Activated CD4-positive, alpha-beta T cell treated with anti-CD3 and anti-CD28 coated beads for 48 hours (primary cell): ENCODE measurements around the gene ZDHHC5.

ENCODE experiments used
- DNase-seq: peaks from one replicate; pipeline ENCODE4 v3.0.0-alpha.2; 2020

ZDHHC5 gene, protein sequence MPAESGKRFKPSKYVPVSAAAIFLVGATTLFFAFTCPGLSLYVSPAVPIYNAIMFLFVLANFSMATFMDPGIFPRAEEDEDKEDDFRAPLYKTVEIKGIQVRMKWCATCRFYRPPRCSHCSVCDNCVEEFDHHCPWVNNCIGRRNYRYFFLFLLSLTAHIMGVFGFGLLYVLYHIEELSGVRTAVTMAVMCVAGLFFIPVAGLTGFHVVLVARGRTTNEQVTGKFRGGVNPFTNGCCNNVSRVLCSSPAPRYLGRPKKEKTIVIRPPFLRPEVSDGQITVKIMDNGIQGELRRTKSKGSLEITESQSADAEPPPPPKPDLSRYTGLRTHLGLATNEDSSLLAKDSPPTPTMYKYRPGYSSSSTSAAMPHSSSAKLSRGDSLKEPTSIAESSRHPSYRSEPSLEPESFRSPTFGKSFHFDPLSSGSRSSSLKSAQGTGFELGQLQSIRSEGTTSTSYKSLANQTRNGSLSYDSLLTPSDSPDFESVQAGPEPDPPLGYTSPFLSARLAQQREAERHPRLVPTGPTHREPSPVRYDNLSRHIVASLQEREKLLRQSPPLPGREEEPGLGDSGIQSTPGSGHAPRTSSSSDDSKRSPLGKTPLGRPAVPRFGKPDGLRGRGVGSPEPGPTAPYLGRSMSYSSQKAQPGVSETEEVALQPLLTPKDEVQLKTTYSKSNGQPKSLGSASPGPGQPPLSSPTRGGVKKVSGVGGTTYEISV

DNA sequence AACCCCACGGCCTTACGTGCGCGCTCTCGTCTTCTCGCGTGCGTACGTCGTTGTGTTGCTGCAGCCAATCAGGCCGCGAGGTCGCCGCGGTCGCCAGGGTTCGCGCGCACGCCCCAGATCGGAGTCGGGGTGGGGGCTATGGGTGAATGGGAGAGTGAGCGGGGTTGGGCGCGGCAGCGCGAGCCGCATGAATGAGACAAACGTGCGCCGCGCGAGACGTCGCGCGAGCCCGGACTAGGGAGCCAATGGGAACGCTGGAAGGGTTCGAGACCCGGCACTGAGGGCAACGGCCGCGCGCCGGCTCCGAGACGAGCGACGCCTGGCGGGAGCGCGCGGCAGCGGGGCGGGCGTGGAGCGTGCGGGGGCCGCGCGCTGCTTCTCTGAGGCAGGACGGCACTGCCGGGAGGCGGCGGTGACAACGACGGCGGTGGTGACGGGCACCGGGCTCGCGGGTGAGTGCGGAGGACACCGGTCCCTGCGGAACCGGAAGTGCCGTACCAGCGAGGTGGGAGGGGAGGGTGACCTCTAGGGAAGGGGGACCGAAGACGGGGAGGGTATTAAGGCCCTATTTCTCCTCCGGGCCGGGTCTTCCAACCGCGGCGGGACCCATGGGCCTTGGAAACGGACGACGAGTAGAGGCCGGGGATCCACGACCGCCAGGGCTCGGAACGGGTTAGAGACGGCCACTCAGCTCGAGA is at the start of gene ZDHHC5:
ZDHHC5 (plus strand) TSS at position 379 of the 698 bp plus-strand sequence. CDS start 4,977 bp downstream, outside the sequence.
- DNase-seq = peak; percentile 100

DNA sequence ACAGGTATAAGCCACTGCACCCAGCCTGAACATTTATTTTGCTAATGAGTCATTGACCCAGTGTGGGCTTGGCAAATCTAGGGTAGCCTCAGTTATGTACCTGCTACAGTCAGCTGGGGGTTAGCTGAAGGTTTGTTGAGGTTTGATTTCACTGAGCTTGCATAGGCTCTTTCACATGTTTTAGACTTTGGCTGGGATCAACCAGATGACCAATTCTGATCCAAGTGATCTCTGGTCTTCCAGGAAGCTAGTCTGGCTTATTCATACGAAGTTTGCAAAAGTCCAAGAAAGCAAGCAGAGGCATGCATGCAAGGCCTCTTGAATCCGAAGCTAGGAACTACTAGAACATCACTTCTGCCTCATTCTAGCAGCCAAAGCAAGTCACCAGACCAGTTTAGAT is 49.5 kb upstream of the ZDHHC5 start:
- no peak for DNase-seq

DNA sequence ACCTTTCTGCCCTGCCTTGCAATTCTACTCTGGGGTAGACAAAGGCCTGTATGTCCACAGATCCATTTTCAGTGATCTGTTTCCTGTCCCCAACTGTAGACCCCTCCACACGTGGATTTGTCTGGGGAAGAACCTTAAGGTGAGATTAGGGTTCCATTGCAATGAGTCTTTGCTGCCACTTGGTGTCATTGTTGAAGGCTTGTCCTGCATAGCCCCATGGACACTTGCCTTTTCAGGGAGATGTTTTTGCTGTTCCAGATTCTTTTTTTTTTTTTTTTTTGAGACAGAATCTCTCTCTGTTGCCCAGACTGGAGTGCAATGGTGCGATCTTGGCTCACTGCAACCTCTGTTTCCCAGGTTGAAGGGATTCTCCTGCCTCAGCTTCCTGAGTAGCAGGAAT is 48.6 kb upstream of the ZDHHC5 start:
- DNase-seq = no peak

DNA sequence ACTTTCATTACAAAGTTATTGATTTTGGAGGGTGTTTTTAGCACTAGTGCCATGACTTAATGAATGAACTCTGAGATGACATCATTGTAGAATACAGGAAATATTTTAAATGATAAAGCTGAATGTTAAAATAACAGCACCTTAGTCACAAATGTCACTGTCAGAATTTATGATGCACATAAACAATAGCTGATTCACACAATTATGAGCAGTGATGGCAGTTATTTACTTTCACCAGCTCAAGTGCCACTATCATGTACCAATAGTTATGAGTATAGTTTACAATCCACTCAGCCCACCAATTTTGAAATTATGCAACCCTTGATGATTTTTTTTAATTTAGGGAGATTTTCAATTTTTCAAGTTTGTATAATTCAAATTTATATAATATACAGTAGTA is 47.4 kb upstream of the ZDHHC5 start:
- no peak for DNase-seq

DNA sequence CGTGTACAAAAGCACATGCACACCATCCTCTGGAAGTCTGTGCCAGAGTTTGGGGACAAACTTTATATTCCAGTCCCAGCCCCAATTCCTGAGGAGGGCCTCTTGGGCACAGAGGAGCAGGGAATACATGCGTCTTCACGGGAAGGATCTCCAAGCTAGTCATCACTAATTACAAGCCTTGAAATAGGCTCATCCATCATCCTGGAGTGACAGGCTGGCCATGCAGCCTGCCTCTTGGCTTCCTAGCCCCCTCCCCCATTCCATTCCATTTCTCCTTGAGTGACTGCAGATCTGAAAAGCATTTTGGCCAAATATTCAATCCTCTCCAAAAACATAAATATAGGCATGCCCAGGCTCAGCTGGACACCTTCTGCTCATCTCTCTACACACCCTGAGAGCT is 45.7 kb upstream of the ZDHHC5 start:
- no peak for DNase-seq

DNA sequence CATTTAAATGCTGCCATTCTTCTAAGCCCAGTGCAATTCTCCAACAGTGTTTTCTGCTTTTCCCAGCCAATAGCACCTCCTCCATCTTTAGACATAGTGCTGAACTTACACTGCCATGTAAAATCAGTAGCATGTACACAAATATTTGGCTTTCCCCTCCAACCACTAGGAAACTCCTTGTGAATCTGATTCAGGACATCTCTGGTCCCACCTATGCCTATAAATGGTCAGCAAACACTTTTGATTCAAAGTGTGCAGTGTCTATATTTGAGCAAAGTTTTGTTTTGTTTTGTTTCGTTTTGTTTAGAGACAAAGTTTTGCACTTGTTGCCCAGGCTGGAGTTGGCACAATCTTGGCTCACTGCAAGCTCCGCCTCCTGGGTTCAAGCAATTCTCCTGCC is 43.0 kb upstream of the ZDHHC5 start:
- no peak for DNase-seq

DNA sequence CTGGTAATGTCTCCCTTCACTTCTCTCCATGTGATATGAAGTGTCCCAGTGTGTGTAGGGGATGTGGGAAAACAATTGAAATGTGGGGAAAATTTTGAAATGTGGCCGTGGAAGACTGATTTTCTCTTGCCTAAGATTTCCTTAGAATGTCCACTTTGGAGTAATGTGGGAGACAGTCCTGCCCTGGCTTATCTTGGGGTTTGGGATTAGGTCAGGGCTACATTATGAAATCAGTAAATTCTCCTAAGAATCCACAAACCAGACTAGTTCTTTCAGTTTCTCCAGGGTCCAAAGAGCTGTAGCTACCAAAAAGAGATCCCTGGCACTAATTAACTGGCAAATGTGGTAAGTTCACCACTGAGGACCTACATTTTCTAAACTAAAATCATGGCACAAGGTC is 41.0 kb upstream of the ZDHHC5 start:
- no peak for DNase-seq

DNA sequence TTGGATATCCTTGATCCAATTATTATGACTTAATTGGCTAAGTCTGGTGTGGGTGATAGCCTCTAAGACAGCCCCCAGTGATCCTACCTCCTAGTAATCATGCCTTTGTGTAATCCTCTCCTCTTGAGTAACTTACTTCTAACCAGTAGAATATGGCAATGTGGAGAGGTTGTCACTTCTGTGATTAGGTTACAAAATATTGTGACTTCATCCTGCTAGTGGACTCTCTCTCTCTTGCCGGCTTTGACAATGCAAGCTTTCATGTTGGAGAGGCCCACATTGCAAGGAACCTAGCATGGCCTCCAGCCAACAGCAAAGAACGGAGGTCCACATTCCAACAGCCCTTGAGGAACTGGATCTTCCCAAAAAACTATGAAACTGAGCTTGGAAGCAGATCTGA is 37.7 kb upstream of the ZDHHC5 start:
- no peak for DNase-seq

DNA sequence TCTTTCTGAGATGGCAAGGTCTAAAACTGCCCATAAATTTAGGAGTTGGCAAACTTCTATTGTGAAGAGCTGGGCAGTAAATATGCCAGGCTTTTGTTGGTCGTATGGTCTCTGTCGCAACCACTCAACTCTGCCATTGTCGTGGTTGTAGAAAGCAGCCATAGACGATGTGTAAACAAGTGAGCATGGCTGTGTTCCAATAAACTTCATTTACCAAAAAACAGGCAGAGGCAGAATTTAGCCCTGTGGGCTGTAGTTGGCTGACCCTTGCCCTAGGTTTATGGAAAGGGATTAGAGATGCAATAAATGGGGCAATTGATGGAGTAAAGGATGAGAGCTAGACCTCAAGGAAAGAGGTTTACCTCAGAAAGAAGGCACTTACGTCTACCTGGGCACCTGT is 35.8 kb upstream of the ZDHHC5 start:
- no peak for DNase-seq

DNA sequence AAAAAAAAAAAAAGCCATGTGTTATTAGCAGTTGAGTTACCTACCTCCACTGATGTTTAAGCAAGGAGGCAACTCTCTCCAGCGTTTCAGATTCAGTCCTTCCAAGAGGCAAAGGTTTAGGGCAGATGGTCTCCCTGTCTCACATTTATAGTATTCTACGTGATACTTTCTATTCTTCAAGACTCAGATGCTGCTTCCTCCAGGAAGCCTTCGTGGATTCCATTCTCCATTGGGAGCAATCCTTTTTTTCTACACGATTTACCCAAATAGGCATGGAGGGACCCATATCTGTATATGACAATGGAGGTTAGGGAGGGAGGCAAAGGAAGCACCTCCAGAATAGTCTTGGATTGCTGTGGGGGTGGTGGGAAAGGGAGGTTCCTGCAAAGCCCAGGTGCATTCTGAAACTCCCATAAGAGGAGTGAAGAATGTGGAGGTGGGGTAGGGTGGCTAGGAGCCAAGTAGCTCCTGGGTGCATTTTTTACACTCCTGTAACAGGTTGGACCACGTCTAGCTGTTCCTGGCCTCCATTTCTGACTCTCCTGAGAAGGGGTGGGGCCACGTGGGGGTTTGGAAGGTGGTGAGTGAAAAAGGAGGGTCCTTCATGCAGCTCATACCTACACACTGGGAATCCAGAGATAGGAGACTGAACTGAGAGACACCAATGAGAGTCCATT is 34.4 kb upstream of the ZDHHC5 start:
- no peak for DNase-seq

DNA sequence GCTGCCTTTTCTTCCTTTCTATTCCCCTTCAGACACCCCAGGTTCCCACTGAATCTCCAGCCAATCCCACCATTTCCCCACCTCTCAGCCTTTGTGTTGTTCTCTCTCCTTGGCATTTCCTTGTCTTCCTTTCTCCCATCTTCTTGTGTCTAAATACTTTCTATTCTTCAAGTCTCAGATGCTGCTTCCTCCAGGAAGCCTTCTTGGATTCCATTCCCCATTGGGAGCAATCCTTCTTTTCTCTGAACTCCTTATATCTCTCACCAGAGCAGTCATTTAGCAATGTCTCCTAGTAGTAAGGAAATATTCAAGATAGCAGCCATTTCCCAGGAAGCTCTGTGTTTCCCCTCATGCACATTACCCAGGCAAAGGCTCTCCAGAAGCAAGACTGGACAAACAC is 33.6 kb upstream of the ZDHHC5 start:
- DNase-seq = no peak

DNA sequence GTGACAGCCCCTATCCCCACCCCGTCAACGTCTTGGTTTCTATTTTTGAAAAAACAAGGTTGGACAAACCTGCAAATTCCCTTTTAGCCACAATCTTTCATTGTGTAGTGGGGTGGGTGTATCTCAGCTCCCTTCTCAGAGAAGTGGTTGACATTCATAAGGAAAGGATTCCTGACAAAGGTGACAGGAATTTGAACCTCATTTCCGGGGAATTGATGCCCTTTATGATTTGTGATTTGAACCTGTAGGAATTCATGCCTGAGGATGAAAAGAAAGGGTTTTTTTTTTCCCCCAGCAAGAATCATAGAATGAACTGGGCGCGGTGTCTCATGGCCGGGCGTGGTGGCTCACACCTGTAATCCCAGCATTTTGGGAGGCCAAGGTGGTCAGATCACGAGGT is 32.7 kb upstream of the ZDHHC5 start:
- no peak for DNase-seq

DNA sequence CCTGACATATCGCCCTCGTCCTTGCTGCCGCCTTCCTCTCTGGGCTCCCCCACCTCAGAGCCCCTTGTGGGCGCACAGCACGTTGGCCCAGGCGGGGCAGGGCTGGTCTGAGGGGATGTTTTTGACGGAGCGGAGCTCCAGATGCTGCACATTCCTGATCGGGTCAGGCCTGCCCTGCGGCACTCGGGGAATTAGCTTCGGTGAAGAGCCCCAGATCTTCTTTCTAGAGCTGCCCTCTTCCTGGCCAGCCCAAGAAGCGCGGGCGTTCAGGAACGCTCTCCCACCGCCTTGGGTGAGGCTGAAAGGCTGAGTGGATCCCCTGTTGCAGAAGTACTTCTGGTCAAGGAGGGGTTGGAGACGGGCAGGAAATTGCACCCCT is 30.3 kb upstream of the ZDHHC5 start:
- DNase-seq = no peak

DNA sequence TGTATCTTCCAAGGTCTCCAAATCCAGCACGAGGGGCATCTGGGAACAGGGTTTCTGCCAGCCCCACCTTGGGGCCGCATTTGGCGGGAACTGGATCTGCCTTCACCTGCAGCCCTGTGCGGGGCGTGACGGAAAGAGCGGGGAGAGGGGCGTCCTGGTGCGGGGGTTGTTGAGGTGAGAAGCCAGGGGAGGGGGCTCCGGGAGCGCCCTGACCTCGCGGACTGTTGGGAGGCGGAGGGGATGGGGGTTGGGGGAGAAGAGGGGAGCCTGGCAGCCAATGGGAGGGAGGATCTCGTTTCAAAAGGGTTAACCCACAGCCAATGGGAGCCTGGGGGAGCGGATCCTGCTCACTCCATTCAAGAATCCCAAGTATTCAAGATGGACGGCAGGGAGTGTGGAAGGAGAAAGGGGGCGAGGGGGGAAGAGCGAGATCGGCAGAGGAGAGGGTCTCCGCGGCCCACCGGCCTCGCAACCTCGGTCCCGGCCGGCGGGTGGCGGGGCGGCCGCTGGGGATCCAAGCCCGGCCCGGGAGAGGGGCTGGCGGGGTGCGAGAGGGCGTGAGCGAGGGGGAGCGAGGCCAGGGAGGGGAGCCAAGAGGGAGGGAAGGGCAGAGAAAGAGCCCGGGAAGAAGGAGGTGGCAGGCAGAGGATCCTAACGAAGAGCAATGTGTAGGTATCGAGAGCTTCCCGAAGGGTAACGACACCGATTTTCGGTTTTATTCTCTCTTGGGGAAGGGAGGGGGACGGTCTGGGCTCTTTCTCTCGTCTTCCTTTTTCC is 29.7 kb upstream of the ZDHHC5 start:
- DNase-seq = no peak

DNA sequence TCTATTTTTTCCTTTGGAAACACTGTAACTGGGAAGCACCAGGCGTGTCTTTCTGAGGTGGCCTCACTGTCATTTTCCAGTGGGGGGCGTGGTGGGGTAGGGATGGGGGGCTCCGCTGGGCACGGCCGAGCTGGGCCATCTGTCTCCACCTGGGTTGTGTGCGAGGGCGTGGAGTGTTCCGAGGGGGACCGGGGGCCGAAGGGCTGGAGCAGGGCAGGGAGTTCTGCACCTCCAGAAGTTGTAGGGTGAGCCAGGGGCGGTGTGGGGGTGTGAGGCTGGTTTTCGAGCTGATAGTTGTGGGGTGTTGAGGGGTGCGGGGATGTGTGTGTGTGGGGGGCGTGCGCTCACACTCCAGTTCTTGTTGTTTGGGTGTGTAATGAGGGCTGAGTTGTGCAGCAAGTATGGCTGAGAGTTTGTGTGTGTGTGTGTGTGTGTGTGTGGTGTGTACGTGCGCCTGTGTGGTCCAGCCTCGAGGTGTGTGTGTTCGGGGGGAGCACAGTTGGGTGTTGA is 29.0 kb upstream of the ZDHHC5 start:
- DNase-seq = no peak

DNA sequence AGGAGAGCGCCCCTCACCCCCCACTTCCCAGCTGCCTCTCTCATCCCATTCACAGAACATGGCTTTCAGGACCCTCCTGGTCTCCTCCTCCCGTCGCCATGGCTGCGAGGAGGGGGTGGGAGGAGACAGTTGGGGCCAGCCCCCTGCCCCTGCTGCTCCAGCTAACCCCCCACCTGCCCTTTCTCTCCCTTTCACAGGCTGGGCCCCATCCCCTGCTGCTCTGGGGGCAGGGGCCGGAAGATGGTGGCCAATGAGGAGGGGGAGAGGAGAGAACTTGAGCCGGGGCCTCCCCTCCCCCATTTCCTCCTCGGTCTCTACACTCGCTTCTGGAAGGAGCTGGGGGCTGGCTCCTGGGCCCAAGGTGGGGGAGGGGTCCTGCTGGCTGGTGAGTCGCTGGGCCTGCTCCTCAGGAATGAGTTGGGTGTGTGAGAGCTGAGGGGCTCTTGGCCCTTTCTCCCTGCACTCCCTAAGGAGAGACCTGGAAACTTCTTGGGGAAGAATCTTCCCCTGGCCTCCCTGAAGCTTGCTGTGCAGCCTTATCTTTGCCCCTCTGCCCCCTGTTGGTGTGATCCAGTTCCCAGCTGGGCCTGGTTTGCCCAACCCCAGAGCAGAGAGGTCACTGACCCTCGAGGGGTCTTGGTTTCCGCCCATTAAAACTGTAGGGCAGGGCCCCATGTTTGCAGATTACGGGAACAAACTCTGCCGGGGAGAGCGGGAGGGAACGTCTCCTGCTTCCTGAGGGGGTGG is 28.4 kb upstream of the ZDHHC5 start:
- DNase-seq = no peak

DNA sequence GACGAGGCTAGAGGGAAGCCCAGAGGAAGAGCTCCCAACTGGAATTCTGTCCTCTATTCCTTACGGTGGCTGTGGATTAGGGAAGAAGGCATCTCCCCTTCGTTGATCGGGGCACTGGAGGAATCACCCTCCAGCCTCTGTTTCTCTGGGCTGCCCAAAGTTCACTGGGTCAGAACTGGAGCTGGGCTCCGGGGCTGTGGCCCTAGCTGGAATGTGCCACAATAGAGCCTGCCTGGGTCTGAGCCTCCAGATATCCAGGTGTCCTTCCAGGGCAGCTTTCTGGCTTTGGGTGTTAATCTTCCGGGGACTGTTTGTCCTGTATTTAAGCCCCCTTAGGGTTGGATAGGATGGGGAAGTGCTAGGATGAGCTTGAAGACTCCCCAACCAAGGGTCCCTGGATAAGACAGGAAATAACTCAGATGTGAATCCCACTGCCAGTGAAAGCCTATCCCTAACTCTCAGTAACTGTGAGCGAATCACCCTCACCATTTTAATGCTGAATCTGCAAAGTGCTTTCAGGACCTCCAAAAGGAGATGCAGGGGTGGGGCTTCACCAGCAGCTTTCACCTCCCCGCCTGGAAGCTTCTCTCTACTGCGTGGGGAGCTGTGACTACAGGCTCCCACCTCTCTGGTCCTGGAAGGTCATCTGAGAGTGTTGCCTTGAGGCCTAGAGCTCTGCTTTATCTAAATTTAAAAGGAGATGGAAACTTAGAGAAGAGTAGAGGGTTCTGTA is 27.7 kb upstream of the ZDHHC5 start:
- no peak for DNase-seq

DNA sequence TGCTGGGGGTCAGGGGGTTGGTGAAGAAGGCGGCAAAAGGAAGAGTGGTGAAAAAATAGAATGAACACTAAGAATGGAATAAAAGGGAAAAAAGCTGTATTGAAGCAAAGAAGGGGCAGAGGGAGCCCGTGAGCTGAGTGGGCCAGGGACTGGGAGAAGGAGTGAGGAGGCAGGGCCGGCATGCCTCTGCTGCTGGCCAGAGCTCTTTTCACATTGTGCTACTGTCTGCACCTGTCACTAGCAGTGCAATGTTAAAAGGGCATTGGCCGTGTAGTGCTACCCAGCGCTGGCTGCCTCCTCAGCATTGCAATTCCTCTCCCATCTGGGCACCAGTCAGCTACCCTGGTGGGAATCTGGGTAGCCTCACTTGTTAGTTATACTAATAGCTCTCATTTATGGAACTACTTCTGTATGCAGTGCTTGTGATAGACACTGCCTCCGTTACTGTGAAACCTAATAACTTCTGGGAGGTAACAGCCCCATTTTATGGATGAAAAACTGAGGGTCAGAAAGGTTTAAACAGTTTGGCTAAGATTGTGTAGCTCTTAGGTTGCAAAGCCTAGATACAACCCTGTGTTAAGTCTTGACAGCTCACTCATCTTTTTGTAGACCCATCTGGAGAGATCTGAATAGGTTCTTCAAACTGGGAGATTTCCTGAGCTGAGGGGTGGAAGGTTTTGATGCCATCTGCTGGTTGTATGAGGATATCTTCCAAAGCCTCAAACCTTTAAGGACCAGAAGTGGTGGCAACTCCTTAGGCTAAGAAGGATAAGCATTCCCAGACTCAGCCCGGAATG is 26.7 kb upstream of the ZDHHC5 start:
- DNase-seq = no peak

DNA sequence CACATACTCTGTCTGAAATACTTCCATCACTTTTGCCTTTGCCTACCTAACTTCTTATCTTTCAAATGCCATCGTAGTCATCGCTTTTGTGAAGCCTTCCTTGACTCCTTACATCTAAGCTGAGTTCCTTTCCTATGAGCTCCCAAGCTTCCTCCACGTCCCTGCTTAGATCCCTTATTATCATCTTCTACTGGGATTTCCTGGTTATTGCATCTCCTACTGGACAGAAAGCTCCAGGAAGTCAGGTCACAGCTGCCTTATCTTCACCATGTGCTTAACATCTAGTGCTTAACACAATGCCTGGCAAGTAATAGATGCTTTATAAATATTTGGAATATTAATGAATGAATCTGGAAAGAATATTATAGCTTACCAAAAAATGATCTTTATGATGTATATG is 24.1 kb upstream of the ZDHHC5 start:
- no peak for DNase-seq
